H9 (cell line): Measurements from ENCODE around the gene MRPL40. TPM values are rescaled to one million over a fixed set of nuclear protein-coding genes. Genes with fewer than 3 reads are reported as not detected.

ENCODE experiments used
- DNase-seq: peaks from one replicate; pipeline ENCODE4 v3.0.0-alpha.2; 2017
- H2AFZ ChIP-seq: one replicate; pipeline ENCODE4 v1.6.1; 2013; ENCODE audit warnings: mild to moderate bottlenecking, low read length, control low read depth, moderate library complexity
- H2AK5ac ChIP-seq: 2 replicates; pipeline ENCODE4 v1.6.1; 2013; ENCODE audit warnings: low read length, control low read depth, mixed read lengths; ENCODE audit not compliant: insufficient read length
- H2BK120ac ChIP-seq: one replicate; pipeline ENCODE4 v1.6.1; 2013; ENCODE audit warnings: low read depth, mild to moderate bottlenecking, low read length, control low read depth, inconsistent platforms; ENCODE audit not compliant: poor library complexity, severe bottlenecking
- H2BK12ac ChIP-seq: 2 replicates; pipeline ENCODE4 v1.6.1; 2013; ENCODE audit warnings: low read length, control low read depth, mixed read lengths, low read depth; ENCODE audit not compliant: insufficient read length
- H2BK15ac ChIP-seq: 2 replicates; pipeline ENCODE4 v1.6.1; 2013; ENCODE audit warnings: low read depth, low read length, control low read depth
- H2BK20ac ChIP-seq: one replicate; pipeline ENCODE4 v1.6.1; 2013; ENCODE audit warnings: low read depth, mild to moderate bottlenecking, low read length, control low read depth, inconsistent platforms; ENCODE audit not compliant: poor library complexity, severe bottlenecking
- H2BK5ac ChIP-seq: 2 replicates; pipeline ENCODE4 v1.6.1; 2013; ENCODE audit warnings: low read length, control low read depth, mixed read lengths; ENCODE audit not compliant: insufficient read length
- H3K14ac ChIP-seq: 2 replicates; pipeline ENCODE4 v1.6.1; 2013; ENCODE audit warnings: low read length, control low read depth; ENCODE audit not compliant: insufficient read depth
- H3K18ac ChIP-seq: 2 replicates; pipeline ENCODE4 v1.6.1; 2013; ENCODE audit warnings: low read depth, mild to moderate bottlenecking, mixed read lengths, low read length, control low read depth; ENCODE audit not compliant: insufficient read length
- H3K23ac ChIP-seq: 2 replicates; pipeline ENCODE4 v1.6.1; 2013; ENCODE audit warnings: low read length, control low read depth, mixed read lengths, low read depth; ENCODE audit not compliant: insufficient read length
- H3K23me2 ChIP-seq: 2 replicates; pipeline ENCODE4 v1.6.1; 2013; ENCODE audit warnings: low read depth, mild to moderate bottlenecking, mixed read lengths, low read length, control low read depth; ENCODE audit not compliant: insufficient read length, poor library complexity, severe bottlenecking
- H3K27ac ChIP-seq: 2 replicates; pipeline ENCODE4 v1.5.1; 2013; ENCODE audit warnings: low read length, control low read depth, mixed read lengths, low read depth; ENCODE audit not compliant: insufficient read length
- H3K27me3 ChIP-seq: 2 replicates; pipeline ENCODE4 v1.6.1; 2013; ENCODE audit warnings: low read length, control low read depth, inconsistent platforms; ENCODE audit not compliant: insufficient read depth
- H3K4ac ChIP-seq: 2 replicates; pipeline ENCODE4 v1.6.1; 2013; ENCODE audit warnings: low read depth, mild to moderate bottlenecking, control low read depth, inconsistent platforms, low read length, moderate library complexity
- H3K4me1 ChIP-seq: 2 replicates; pipeline ENCODE4 v1.6.1; 2013; ENCODE audit warnings: low read length, control low read depth, inconsistent platforms; ENCODE audit not compliant: insufficient read depth
- H3K4me2 ChIP-seq: 2 replicates; pipeline ENCODE4 v1.6.1; 2013; ENCODE audit warnings: low read length, control low read depth, mixed read lengths; ENCODE audit not compliant: insufficient read length, insufficient read depth
- H3K56ac ChIP-seq: 2 replicates; pipeline ENCODE4 v1.6.1; 2013; ENCODE audit warnings: low read depth, mild to moderate bottlenecking, mixed read lengths, low read length, control low read depth; ENCODE audit not compliant: insufficient read length
- H3K79me1 ChIP-seq: 2 replicates; pipeline ENCODE4 v1.6.1; 2013; ENCODE audit warnings: low read depth, mild to moderate bottlenecking, moderate library complexity, low read length, control low read depth, inconsistent platforms; ENCODE audit not compliant: insufficient read depth, poor library complexity, severe bottlenecking
- H3K79me2 ChIP-seq: 2 replicates; pipeline ENCODE4 v1.6.1; 2013; ENCODE audit warnings: low read length, control low read depth, inconsistent platforms; ENCODE audit not compliant: insufficient read depth
- H3K9ac ChIP-seq: 2 replicates; pipeline ENCODE4 v1.6.1; 2013; ENCODE audit warnings: low read length, control low read depth, mixed read lengths; ENCODE audit not compliant: insufficient read length; ENCODE audit errors: extremely low read depth
- H3K9me3 ChIP-seq: one replicate; pipeline ENCODE4 v1.6.1; 2013; ENCODE audit warnings: low read depth, low read length, inconsistent platforms; ENCODE audit not compliant: control insufficient read depth
- H3T11ph ChIP-seq: one replicate; pipeline ENCODE4 v1.6.1; 2013; ENCODE audit warnings: mild to moderate bottlenecking, low read length, control low read depth, inconsistent platforms
- H4K20me1 ChIP-seq: one replicate; pipeline ENCODE4 v1.6.1; 2013; ENCODE audit not compliant: control insufficient read depth, insufficient read length, insufficient read depth
- H4K5ac ChIP-seq: 2 replicates; pipeline ENCODE4 v1.6.1; 2013; ENCODE audit warnings: low read depth, mild to moderate bottlenecking, mixed read lengths, low read length, control low read depth; ENCODE audit not compliant: insufficient read length
- H4K8ac ChIP-seq: replicated peaks from 2 replicates; pipeline ENCODE4 v1.6.1; 2013; ENCODE audit warnings: low read length, control low read depth, mixed read lengths, low read depth; ENCODE audit not compliant: insufficient read length
- H4K91ac ChIP-seq: 2 replicates; pipeline ENCODE4 v1.6.1; 2013; ENCODE audit warnings: low read depth, mild to moderate bottlenecking, moderate library complexity, mixed read lengths, low read length, control low read depth; ENCODE audit not compliant: insufficient read length
- H3K27ac Mint-ChIP-seq, 3 experiments: 2 replicates in 2 of 3; 3 replicates in 1 of 3; pipeline ENCODE4 v1.8.0; 2020 to 2021; ENCODE audit warnings: mixed read lengths in 3 of 3, mild to moderate bottlenecking in 1 of 3, moderate library complexity in 1 of 3
- H3K27me3 Mint-ChIP-seq: 2 replicates; pipeline ENCODE4 v1.8.0; 2021; ENCODE audit warnings: low read depth, mild to moderate bottlenecking, moderate library complexity, mixed read lengths
- H3K36me3 Mint-ChIP-seq, 3 experiments: 2 replicates in 2 of 3; 3 replicates in 1 of 3; pipeline ENCODE4 v1.8.0; 2020 to 2021; ENCODE audit warnings: low read depth in 3 of 3, mixed read lengths in 3 of 3; ENCODE audit not compliant: insufficient read depth in 1 of 3
- H3K4me1 Mint-ChIP-seq, 2 experiments: 2 replicates each; pipeline ENCODE4 v1.8.0; 2020; ENCODE audit warnings: mixed read lengths in 2 of 2
- H3K4me3 Mint-ChIP-seq, 2 experiments: 2 replicates in 1 of 2; 3 replicates in 1 of 2; pipeline ENCODE4 v1.8.0; 2020 to 2021; ENCODE audit warnings: mild to moderate bottlenecking in 2 of 2, mixed read lengths in 2 of 2, moderate library complexity in 1 of 2
- H3K9me3 Mint-ChIP-seq, 2 experiments: 2 replicates in 1 of 2; 3 replicates in 1 of 2; pipeline ENCODE4 v1.8.0; 2020; ENCODE audit warnings: mild to moderate bottlenecking in 2 of 2, mixed read lengths in 2 of 2, moderate library complexity in 1 of 2
- CTCF ChIP-seq: fragments of 200-600 bp; sonication (generic); conservative IDR thresholded peaks from 3 replicates; pipeline ENCODE4 v1.8.0; 2021; ENCODE audit warnings: antibody characterized with exemption, mild to moderate bottlenecking
- WGBS: extraction: QIAGEN DNeasy Blood & Tissue Kit; methylation state at CpG from one replicate; pipeline ENCODE4 v1.1.7; 2013; ENCODE audit warnings: missing lambda C conversion rate, low lambda C conversion rate, mixed read lengths; ENCODE audit not compliant: insufficient read length; ENCODE audit errors: extremely low coverage; 5-methylcytosine and 5-hydroxymethylcytosine counted together
- total RNA-seq: library from RNA; stranded (reverse); gene quantifications from 2 replicates; pipeline ENCODE4 v1.2.1, GENCODE V29; 2021

MRPL40 gene
- total RNA-seq, 1 experiment from 2014 or later = 15.2 TPM

- H2BK20ac ChIP-seq = no peak overlapping the region
- Mint-ChIP-seq H3K4me1 (no peaks in the 10 kb centered on the region), H3K27me3 (no peaks in the 10 kb centered on the region; the same call in 1 of the 2 replicates), H3K9me3 (no peaks in the 10 kb centered on the region; a peak in 1 of 5 replicates), H3K36me3 (peaks cover 19 to 74% (median 33%) of the 10 kb centered on the region in 3 experiments; a peak in 6 of 7 replicates), H3K27ac (no peak overlapping the region), H3K4me3 (no peak overlapping the region)
- H3K23me2 ChIP-seq = no peaks in the 10 kb centered on the region
- no peak overlapping the region for H3K14ac ChIP-seq
- no peak overlapping the region for H3K4ac ChIP-seq
- no peaks in the 10 kb centered on the region for H3K9me3 ChIP-seq
- no peak overlapping the region for H2AFZ ChIP-seq
- H3K4me2 ChIP-seq = no peak overlapping the region
- TF ChIP-seq CTCF = no peak
- H4K8ac ChIP-seq = no peak overlapping the region
- H2AK5ac ChIP-seq = no peak overlapping the region
- H2BK120ac ChIP-seq = no peak overlapping the region
- H3K27me3 ChIP-seq = no peaks in the 10 kb centered on the region
- no CpG with 5 or more reads among the region's 1 CpG for WGBS
- DNase-seq = no peak
- H3K23ac ChIP-seq = no peak overlapping the region
- H2BK5ac ChIP-seq = no peak overlapping the region
- H4K20me1 ChIP-seq = no peaks in the 10 kb centered on the region
- H4K91ac ChIP-seq = no peak overlapping the region
- no peaks in the 10 kb centered on the region for H3K79me1 ChIP-seq
- no peaks in the 10 kb centered on the region for H3K79me2 ChIP-seq
- H3K4me1 ChIP-seq = no peaks in the 10 kb centered on the region
- H3K27ac ChIP-seq = no peak overlapping the region
- no peak overlapping the region for H2BK15ac ChIP-seq
- H4K5ac ChIP-seq = no peak overlapping the region
- no peak overlapping the region for H3K56ac ChIP-seq
- no peak overlapping the region for H3T11ph ChIP-seq
- H3K9ac ChIP-seq = no peak overlapping the region
- no peak overlapping the region for H2BK12ac ChIP-seq
- H3K18ac ChIP-seq = no peak overlapping the region
These were observed 30.7 kb downstream of the MRPL40 start for GRCh38 chr22:19463008-19463407.
